Fibroblast of skin of scalp (primary cell): Measurements from ENCODE around the gene GPR15. TPM values are rescaled to one million over a fixed set of nuclear protein-coding genes. Genes with fewer than 3 reads are reported as not detected.
A peak's percentile ranks its signal among the peaks of the same experiment; 100 is the strongest.

Experiments
- DNase-seq: peaks from one replicate; pipeline ENCODE4 v3.0.0-alpha.2; 2013
- polyA plus RNA-seq, 2 experiments: library from polyadenylated mRNA; unstranded; fragments of 120-200 nt; gene quantifications; one replicate each; pipeline ENCODE4 v1.2.1, GENCODE V29; 2013; ENCODE audit not compliant: insufficient read length in 2 of 2

GPR15 gene
- polyA plus RNA-seq (2013, experiment 1 of 2; ENCODE audit: insufficient read length): not detected
- polyA plus RNA-seq (2013, experiment 2 of 2; ENCODE audit: insufficient read length): not detected

DNA sequence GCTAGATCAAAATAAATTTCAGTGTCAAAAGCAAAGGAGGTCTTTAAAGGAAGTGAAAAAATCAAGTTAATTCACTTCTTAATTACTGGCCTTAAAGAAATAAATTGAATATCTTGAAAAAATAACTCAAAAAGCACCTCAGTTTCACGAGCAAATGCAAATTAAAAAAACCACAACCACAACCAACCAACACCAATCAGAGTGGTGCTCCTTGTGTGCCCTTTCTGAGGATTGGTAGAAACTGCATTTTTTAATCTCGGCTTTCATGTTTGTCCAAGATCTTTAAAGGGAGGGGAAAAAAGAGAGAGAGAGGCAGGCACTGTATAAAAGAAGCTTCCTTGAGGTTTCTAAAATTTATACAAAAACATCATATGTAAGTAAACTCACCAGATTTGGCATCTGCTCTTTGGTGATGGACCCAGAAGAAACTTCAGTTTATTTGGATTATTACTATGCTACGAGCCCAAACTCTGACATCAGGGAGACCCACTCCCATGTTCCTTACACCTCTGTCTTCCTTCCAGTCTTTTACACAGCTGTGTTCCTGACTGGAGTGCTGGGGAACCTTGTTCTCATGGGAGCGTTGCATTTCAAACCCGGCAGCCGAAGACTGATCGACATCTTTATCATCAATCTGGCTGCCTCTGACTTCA is at the start of gene GPR15:
Gene GPR15, plus strand, starts transcription at position 357 of the 653 bp plus-strand sequence. Its CDS starts 56 bp downstream, at position 413.
- DNase-seq: no peak

DNA sequence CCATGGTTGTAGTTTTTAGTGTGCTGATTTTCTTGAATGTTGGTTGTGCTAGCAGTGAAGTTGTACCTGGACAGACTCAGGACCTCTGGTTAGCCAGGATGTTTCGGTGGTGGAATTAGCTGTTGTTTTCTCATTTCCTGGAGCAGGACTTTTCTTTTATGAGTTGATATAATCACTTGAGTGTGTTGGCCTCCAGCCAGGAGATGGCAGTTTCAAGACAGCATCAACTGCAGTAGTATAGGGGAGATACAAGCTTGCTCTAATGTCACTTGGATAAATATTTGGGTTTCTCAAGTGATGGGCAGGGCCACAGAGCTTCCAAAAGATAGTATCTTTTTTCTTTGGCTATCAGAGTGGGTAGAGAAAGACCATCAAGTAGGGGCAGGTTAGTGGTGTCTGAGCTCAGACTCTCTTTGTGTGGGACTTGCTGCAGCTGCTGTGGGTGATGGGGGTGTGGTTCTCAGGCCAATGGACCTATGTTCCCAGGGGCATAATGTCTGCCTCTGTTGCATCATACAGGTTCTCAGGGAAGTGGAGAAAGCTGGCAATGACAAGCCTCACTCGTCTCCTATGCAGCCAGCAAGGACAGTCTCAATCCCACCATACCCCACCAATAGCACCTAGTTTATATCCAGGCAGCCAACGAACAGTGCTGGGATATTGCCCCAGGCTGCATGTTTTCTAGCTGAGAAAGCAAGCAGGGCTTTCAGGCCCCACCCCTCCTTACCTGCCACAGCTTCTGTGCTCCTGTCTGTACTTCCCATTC is 48.9 kb upstream of the GPR15 start:
- DNase-seq: no peak

DNA sequence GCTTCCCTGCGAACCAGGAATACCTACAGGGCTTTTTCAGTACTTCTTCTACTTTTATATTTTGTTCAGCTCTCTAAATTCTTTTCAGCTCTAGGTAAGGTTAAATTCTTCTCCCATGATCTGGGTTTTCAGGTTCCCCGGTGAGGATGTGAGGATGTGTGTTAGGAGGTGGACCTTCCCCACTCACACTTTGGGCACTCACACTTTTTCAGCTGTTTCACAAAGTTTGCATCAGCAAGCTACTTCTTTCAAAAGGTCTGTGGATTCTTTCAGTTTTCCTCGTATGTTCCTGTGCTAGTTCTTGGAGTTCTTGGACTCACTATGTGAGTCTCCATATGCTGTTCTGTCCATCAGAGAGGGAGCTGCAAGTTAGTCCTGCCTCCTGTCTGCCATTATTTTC is 48.2 kb upstream of the GPR15 start:
- no peak for DNase-seq

DNA sequence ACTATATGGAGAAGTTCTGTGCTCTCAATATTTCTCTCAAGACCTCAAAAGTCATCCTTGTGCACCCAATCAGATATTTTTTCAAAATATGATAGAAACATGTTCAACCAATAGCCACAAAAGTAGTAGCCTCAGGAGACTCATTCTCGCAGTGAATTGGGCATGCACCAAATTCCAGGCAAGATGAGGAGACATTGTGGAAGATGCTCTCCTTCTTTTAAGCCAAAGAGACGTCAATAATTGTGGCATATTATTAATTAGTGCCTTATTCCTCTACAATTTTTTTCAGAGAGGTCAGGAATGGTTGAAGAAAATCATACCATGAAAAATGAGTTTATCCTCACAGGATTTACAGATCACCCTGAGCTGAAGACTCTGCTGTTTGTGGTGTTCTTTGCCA is 34.4 kb upstream of the GPR15 start, which contains the start of gene OR5K2:
Gene OR5K2, plus strand, starts transcription at position 301 of the 400 bp plus-strand sequence. Its CDS starts 0 bp downstream, at position 301.
- DNase-seq: no peak

DNA sequence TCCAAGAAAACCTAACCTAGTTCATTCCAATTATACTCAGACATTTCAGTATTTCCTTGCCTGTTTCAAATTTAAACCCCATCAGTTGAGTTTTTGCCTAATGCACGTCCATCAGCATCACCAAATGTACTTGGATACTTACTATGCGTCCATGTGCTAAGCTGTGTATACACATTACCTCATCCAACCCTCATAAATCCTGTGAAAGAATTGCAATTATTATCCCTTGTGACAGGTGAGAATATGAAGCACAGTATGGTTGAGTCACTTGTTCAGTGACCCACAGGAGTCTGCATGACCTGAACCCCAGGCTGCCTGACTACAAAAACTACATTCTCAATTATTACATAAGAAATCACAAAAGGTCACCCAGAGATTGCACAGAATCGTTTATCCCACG is 31.8 kb upstream of the GPR15 start:
- no peak for DNase-seq

DNA sequence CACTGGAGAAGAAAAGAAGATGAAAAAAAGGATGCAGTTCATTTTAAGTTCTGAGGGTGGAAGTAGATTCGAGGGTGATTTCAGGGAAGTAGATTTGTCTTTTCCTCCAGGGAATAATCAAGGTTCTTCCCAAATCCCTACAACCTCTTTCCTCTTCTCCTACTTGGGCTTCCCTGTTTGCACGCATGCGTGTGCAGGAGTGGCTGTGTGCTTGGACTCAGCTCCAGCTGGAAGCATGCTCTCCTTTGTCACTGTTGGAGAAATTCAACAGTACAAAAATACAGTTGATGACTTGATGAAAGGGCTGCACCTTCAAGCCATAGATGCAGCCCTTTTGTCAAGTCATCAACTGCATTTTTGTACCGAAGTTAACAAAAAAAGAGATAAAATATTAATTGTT is 30.5 kb upstream of the GPR15 start:
- DNase-seq: no peak

DNA sequence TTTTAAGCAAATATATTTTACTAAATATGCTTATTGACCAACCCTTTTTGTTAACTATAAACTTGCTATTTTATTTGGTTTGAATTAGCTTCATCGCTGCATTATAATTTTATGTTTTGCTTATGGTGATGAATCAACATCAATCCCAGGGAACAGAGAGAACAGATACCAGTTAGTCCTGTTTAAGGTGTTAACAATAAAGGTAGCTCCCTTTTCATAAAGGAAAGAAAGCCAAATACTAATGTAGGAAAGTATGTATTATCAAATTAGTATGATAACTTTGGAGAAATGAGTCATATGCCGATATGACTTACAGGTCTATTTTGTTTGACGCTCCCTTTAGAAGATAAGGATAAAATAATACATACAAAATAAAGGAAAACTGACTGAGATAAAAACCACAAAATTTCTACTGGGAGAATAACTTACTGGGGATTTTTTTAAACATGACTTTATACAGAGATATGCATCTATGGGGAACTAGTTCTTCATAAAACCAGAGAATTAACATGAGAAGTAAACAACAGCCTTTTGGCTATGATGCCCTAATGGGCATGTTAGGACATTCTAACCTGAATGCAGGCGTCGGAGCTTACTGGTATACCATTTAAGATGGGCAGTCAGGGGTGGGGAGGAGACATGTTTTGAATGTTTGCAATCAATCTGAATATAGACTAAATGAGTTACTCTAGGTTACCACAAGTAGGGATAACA is 29.8 kb upstream of the GPR15 start:
- no peak for DNase-seq

DNA sequence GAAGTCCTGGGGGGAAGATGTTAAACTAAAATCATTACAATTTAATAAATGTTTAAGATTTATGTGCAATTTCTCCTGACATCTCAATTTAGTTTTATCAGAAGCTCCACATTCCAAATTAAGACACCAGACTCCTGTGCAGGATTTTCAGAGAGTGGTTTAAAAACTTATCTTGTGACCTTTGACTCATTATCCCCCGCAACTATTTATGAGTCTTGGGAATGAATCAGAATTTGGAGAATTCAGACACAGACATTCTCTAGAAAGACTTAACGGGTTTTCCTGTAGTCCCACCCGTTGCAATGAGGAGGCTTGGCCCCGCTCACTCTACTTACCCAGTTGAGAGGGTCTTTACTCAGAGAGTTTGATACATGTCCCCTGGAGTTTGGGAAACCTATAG is 27.2 kb upstream of the GPR15 start:
- DNase-seq: peak; percentile 1

DNA sequence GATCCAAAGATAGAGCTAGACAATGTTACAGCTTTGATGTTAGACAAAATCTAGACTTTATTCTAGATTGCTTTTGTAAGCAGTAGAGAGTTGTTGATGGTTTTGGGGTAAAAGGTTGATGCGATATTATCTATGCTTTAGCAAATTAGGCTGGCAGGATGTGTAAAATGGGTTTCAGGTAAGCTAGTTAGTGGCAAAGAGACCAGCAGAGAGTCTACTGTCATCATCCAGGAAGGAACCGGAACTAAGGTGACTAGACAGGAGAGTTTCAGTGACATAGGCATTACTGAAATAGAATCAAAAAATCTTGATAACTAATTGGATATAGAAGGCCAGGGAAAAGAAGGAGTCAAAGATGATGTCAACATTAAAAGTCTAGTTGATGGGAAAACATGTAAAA is 23.2 kb upstream of the GPR15 start:
- no peak for DNase-seq

DNA sequence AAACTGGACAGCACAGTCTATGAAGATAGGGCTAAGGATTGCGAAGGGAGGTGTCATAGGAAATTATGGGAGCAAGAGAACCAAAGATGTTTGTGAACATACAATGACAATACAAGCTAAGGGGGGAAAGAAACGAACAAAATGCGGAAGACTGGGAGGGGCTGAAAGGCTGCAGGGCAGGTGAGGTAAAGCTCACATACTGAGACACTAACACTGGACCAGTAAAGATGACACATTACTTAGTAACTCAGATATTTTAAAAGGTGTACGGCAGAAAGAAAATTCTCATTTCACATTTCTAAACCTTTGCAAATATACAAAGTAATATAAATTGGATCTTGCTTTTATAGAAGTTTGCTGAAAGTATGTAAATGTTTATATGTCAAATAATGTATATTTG is 19.2 kb upstream of the GPR15 start:
- DNase-seq: no peak

DNA sequence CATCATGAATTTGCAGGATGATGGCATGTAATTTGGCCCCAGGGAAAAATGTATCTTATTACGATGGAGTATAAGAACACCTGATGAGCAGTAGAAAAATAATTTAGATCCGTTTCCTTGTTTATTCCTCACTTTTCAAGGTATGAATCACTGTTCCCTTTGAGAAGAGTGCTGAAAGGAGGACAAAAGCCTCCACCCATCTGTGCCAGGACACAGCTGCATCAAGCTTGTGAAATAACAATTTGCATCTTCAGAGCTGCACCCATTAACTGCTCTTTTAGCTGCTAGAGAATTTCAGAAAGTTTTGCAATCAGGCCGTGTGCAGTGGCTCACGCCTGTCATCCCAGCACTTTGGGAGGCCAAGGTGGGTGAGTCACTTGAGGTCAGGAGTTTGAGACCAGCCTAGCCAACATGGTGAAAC is 18.7 kb upstream of the GPR15 start:
- no peak for DNase-seq

DNA sequence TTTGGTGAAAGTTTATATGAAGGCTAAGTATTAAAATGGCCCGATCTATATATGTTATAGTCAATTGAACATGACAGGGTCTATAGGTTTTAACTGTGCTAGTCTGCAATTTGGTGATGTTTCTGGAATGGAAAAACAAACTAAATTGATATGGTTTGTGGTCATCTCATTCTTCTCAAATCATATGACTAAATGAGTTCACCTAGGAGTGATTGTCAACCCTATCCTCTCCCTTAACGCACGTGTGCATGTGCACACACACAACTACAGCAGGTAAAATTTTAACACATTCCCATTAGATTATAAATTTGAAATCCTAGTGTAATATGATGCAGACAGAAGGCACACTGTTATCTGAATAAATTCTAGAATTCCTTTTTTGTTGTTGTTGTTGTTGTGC is 18.0 kb upstream of the GPR15 start:
- no peak for DNase-seq

DNA sequence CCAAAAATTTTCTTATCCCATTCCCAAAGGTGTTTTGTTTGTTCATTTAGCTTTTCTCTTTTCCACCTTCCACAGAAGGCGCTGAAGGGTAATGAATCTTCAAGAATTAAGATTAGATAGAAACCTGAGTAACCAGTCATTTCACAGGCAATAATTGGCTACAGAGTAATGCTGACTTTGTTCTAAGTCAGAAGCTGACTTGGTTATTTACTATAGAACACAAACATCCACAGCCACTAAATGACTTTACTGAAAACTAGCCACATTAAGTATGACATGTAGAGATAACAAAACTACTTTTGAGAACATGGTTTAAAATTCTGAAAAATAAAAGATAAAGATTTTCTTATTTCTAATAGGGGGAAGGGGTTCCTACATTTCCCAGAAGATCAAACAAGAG is 16.8 kb upstream of the GPR15 start:
- DNase-seq: no peak

DNA sequence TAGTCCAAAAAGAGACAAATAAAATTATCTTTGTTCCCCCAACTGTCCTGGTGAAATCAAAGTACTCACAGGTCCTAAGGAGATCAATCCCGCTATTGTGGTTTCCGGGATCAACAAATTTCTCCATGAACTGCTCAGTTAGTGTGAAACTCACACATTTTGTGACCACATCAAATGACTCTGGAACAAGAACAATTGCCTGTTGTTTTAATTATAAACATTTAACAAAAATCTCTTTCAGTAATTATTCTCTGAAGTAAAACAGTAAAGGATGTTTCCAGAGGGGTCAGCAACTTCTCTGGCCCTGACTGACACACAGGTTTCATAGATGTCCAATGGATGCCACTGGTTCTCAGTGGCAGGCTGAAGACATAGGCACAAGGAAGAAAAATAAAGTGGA is 13.0 kb upstream of the GPR15 start:
- no peak for DNase-seq

DNA sequence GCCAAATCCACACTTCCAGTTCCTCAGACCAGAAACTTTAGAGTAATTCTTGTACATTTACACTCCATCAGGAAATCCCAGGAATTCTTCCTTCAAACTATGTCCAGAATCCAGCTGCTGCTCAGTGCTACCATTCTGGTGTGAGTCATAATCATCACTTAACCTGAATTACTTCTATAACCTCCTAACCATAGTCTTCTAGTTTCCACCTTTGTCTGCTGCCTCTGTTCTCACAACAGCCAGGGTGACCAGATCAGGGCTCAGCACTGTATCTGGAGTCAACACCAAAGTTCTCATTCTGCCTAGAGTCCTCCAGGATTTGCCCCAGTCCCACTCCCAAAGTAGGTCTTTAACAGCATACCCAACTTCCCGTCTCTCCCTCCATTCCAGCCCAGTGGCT is 12.4 kb upstream of the GPR15 start:
- DNase-seq: peak; percentile 18

DNA sequence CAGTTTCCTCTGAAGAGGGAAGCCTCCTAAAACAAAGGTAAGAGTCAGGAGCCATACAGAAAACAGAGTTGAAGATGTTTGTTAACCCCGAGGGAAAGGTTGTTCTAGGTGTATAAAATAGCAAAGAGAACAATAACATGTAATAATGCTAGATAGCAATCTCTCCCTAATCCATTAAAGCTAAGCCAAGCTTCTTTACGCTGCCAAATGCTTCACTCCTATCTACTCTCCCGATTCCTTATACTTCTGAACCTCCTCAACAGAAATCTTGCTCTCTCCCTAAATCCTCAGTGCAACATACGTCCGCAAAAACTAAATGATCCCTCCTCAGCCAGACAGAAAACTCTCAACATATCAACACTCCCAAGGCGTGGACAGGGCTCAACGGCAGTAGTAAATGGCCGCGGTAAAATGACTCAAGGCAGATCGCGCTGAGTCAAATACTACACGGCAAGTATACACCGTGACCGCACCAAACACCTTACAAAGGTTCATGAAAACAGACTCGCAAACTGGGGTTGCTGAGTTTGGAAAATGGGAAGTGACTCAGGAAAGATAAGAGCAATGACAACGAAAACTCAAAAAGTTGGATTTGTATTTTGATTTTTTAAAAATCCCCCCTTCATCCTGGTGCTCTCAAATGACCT is 9.8 kb upstream of the GPR15 start:
- DNase-seq: peak; percentile 43

DNA sequence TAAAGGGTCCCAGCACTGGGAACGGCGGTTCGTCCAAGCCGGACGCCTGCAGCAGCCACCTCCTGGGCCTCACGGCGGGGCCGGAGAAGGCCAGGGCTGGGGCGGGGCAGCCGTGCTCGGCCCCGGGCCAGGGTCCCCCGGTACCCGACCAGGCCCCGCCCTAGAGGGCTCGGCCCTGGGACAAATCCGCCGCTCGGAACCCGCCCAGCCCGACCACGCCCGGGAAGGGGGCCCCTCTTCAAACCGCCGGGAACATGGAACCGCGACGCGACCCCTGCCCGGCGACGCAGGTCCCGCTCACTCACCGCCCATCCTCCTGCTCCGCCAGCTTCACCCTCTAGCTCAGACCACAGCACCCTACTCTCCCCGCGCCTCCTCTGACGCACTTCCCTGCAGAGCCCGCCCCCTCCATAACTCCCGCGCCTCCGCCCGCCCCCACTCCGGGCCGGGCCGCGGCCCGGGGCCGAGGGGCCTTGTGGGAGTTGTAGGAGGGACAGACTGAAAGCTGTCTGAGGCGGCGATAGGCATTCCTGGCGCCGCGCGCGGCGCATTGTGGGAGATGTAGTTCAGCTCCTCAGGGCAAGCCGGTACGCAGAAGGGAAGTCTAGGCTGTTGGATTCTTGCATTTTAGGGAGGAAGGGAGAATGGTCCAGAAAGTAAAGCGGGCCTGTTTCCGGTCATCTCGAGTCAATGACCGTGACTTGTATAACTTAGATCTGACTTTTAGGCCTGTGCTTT is 9.1 kb upstream of the GPR15 start, which contains the start of gene CLDND1:
Gene CLDND1, minus strand, starts transcription at position 359 of the 738 bp plus-strand sequence. CDS start 1,478 bp downstream, outside the sequence.
- peak; percentile 97 for DNase-seq

DNA sequence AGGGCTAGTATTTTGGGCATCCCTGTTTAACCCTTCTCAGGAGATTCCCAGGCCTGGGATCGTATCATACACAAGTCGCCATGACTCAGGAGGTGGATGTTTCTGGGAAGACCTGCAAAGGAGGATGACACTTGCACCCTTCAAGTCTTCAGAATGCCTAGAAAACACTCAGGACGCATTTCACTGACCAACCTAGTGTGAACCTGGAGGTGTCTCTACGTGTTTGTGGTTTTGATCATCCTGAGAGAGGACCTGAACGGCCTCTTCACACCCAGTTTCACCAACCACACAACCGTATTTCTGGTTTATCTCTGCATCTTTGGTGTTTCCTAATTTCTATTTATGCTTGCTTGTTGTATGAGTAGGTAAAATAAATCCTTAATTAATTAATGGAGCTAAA is 6.3 kb upstream of the GPR15 start:
- no peak for DNase-seq

DNA sequence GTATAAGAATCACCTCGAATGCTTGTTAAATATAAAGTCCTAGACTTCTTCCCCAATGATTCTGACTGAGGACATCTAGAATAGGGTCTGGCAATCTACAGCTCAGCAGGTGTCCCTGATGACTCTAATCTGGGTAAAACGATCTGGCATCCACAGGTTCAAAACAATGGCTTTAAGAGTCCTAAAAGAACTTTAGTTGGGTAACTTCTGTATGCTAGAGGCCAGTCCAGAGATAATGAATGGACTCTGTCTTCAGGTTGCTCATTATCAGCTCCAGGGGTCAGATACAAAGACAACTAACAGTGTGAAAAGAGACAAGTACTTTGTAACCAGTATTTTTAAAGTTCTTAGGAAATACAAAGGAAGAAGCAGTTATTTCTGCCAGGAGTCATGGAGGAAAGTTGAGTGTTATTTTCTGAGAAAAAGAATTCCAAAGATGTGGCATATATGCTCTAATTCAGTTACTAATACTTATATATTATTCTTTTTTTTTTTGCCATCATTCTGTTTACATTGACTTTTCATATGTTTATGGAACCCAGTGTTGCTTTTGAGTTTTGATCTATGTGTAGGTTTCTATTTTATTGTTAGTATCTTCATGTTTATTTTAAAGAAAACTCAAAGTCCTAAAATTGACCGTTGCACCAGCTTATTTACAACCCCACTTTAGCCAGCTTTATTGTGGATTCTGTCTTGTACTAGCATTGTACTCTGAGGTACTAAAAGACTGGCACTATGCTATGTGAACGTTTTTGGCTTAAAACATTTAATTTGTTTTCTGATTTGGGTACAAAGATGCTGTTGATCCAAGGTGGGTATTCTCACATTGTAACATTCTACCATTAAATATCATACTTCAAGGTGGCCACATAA is 3.1 kb upstream of the GPR15 start:
- DNase-seq: no peak

DNA sequence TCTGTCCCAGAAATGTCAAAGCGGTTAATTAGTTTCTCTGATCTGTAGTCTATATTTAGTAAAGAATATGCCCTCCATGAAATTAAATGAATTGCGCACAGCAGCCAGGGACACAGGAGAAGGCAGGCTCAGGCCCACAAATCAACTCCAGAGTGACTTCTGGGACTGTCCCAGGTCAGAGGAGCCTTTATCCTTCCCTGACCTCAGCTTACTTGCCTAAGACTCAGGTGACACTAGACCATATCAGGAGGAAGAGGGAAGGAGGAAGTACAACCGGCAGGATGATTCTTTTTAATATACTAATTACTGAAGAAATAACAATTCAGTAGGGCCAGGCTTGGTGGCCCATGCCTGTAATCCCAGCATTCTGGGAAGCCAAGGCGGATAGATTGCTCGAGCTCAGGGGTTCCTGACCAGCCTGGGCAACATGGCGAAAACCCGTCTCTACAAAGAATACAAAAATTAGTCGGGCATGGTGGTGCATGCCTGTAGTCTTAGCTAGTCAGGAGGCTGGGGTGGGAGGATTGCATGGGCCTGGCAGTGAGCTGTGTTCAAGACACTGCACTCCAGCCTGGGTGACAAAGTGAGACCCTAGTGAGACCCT is 1.8 kb upstream of the GPR15 start:
- no peak for DNase-seq
